GM21619 (cell line): ENCODE results near the gene LIMS1.
"Not testable (repeated sequence)": the region's sequence is repeated elsewhere in the genome, so short reads cannot be mapped to it uniquely, and the experiment has no call there.

ENCODE experiments used
- ATAC-seq: cut with Tn5 transposase; IDR thresholded peaks from one replicate; pipeline ENCODE4 v1.9.1; 2021; ENCODE audit not compliant: unreplicated experiment

LIMS1 gene

DNA sequence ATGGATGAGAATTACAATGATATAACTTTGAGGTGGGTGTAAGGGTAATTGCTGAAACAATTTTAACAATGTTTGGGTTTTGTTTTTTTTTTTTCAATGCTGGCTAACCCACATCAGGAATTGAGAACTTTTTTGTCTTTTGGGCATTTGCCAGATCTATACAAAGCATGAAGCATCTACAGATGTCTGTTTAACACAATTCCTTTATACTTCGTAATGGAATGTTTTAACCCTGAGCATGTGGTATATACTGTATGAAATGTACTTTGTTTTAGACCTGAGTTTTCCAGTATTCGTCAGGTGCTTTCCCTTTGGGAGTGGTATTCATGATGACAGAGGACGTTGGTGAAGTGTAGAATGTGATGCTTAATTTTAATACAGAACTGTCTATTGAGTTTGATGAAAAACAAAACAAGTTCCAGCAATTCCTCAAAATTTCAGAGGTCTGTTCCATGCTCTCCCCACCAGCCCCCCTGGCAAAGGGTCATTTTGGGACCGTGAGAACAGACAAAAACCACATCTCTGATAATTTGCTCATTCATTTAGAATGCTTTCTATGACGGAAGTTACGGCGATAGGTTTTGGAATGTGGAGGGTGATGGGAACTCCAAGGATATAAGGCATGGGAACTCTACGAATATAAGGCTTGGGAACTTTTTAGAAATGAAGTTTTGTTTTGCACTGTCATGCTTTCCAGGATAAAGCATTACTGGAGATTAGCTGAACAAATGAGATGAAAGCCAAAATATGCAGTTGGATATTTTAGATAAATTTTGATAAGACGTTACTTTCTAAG, 14.1 kb downstream of the LIMS1 start:
- no peak for ATAC-seq

DNA sequence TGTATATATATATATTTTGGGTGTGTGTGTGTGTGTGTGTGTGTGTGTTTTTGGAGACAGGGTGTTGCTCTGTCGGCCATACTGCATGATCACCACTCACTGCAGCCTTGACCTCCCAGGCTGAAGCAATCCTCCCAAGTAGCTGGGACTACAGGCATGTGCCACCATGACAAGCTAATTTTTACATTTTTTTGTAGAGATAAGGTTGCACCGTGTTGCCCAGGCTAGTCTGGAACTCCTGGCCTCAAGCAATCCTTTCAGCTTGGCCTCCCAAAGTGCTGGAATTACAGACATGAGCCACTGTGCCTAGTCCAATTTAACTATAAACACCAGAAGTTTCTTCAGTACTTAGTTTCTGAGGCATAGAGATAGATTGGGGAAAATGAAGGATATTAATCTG, 18.3 kb downstream of the LIMS1 start:
- ATAC-seq, result no peak

DNA sequence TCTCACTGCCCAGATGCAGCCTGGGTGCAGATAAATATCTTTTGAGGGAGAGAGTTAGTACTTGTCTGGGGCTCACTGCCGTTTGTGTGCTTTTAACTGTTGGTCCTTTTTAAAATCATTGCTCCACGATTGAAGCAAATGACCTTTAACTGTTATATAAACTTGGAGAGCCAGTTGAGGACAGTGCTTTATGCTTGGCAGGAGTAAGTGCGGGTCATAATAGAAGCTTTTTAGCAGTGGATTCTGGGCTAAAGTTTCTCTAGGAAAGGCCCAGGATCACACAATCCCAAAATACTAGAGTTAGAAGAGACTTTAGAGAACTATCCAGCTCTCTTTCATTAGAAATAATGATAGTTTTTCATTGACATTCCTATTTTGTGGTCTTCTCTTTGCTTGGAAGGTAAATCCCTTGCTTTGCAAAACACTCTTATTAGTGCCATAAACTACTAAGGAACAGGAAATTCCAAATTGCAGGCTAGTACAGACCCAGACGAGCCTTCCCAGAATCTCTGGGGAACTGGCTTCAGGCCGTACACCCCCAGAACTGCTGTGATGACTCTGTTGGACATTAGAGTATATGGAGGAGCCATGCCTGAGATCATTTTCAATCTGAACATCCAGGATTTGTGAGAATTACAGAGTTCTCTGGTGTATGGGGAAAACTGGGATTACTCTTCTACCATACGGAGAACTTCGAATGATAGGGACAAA, 19.1 kb downstream of the LIMS1 start:
- no peak for ATAC-seq

GRCh38 chr2:108554528-108554927, 20.3 kb downstream of the LIMS1 start:
- ATAC-seq, result no peak

- ATAC-seq, result no peak
These were observed 21.3 kb downstream of the LIMS1 start for GRCh38 chr2:108555572-108555971.

GRCh38 chr2:108556581-108556980, 22.3 kb downstream of the LIMS1 start:
- ATAC-seq, result not testable (repeated sequence)

- no peak for ATAC-seq
These were observed 26.1 kb downstream of the LIMS1 start for GRCh38 chr2:108560241-108560811.

GRCh38 chr2:108560895-108561530, 26.7 kb downstream of the LIMS1 start:
- no peak for ATAC-seq

DNA sequence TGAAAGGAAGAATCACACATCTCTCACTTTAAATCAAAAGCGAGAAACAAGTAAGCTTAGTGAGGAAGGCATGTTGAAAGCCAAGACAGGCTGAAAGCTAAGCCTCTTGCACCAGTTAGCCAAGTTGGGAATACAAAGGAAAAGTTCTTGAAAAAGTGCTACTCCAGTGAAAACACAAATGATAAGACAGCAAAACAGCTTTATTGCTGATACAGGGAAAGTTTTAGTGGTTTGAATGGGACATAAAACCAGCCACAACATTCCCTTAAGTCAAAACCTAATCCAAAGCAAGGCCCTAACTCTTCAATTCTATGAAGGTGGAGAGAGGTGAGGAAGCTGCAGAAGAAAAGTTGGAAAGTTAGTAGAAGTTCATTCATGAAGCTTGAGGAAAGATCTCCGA, 28.0 kb downstream of the LIMS1 start:
- ATAC-seq, result no peak

GRCh38 chr2:108564510-108564909, 30.2 kb downstream of the LIMS1 start:
- no peak for ATAC-seq

- ATAC-seq, result peak; percentile 85
These were observed 31.6 kb downstream of the LIMS1 start for GRCh38 chr2:108565778-108566375.

DNA sequence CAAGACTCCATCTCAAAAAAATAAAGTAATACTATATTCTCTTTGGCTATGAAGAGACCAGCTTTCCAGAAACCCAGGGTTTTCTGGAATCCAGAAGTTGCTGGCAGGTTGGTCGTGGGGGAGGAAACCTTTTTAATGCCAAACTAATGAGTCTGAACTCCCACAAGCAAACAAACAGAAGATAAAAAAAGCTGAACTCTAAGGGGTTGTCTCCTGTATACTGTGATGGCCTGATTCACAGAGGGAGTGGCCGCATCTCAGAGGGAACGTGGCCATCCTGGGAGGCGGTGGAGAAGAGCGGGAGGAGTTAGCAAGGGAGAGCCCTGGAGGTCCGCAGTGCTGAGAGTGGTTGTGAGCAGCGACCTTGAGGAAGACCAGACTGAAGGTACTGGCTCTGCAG, 36.1 kb downstream of the LIMS1 start:
- ATAC-seq, result no peak

- ATAC-seq, result no peak
These were observed 37.0 kb downstream of the LIMS1 start for GRCh38 chr2:108571286-108571685.

DNA sequence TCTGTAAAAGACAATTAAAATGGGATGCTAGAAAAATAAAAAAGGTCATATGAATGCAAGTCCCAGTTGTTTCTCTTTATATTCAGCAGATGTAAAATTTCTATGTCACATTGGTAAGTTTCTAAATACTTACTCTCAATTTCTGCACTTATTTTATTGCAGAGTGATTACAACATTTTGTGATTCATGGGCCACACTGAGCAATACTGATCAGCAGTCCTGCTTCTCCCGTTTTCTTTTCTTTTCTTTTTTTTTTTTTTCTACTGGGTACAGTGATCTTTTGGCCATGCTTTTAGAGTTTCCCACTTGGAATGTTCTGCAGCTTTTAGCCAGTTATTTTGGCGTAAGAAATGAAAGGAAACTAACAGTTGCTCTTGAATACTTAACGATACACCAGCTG, 38.8 kb downstream of the LIMS1 start:
- ATAC-seq, result no peak

GRCh38 chr2:108574332-108574731, 40.1 kb downstream of the LIMS1 start:
- no peak for ATAC-seq

DNA sequence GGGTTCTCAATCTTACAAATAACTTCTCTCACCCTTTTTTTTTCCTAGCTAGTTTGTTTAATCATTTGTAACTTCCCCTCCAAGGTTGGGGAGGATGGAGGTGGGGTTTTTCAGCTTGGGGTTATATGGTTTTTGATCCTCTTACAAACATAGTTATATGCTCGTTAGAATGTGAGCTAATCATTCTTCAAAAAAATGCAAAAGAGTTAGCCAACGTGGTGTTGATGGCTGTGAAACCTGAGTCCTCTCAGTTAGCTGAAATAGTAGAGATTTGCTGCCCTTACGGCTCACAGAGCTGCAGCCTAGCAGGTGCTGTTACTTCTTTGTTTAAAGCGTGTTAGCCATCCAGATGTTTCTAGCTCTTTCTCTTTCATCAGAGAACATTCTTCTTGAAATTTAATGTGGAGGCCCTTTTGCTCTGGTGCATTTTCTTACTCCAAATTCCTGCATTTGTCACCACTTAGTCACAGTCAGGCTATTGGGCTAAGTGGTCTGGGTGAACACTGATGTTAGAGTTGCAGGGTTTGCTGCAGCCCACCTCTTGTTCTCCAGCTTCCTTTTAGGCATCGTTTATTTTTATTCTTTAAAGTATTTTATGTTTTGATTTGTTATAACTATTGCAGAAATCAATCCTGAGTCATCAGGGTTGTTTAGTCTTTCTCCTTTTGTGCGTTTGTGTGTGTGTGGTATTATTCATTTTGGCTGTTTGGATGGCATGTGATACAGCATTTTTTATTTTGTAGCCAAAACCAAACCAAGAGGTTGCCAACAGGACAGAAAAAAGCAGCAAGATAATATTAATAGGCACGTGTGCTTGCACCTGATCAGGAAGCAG, 41.1 kb downstream of the LIMS1 start:
- ATAC-seq, result peak; percentile 96

DNA sequence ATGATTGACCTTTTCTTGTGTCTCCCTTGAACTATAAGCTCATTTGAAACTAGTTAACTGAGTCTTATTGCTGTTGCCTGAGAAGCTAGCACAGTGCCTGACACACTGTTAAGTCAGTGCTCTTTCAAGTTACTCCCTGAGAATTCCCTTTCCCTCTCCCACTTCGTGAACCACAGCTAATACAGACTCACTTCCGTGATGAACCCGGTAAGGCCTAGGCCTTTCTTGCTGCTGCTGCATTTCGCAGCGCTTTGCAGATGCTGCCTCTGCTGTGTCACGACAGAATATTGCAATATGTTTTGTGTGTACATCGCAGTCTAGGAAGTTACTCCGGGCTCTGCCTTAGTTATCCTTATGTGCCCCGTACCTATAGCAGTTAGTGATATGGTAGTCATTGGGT, 42.8 kb downstream of the LIMS1 start:
- ATAC-seq, result no peak

GRCh38 chr2:108579623-108580022, 45.4 kb downstream of the LIMS1 start:
- no peak for ATAC-seq

- ATAC-seq, result no peak
These were observed 45.8 kb downstream of the LIMS1 start for GRCh38 chr2:108580050-108580449.

- peak; percentile 70 for ATAC-seq
These were observed 49.7 kb downstream of the LIMS1 start for GRCh38 chr2:108583903-108584520.
